Measurements from ENCODE around the gene PTPRQ.

The PTPRQ gene

DNA sequence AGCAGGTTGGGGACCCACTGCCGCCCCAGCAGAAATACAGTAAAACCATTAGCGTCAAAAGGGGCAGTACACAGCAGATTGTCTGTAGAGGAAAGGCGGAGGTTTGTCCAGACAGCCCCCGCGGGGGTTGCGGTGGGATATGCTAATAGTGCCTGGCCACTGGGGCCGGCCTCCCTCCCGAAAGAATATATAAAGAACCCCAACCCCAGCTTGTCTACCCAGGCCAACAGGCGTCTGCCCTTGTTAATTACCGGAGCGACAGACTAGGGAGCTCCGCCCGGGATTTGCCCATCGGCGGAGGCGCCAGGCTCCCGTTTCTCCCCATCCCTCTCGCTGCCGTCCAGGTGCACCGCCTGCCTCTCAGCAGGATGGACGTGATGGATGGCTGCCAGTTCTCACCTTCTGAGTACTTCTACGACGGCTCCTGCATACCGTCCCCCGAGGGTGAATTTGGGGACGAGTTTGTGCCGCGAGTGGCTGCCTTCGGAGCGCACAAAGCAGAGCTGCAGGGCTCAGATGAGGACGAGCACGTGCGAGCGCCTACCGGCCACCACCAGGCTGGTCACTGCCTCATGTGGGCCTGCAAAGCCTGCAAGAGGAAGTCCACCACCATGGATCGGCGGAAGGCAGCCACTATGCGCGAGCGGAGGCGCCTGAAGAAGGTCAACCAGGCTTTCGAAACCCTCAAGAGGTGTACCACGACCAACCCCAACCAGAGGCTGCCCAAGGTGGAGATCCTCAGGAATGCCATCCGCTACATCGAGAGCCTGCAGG lies 272.8 kb downstream of the PTPRQ start, which contains the start of gene MYF5:
Gene MYF5 (plus strand): TSS at position 217 of the 774 bp plus-strand sequence. CDS start 152 bp downstream, at position 369.
- no peak for DNase-seq (ENCODE audit: low read depth in 2 of 2, low spot score in 1 of 2)

DNA sequence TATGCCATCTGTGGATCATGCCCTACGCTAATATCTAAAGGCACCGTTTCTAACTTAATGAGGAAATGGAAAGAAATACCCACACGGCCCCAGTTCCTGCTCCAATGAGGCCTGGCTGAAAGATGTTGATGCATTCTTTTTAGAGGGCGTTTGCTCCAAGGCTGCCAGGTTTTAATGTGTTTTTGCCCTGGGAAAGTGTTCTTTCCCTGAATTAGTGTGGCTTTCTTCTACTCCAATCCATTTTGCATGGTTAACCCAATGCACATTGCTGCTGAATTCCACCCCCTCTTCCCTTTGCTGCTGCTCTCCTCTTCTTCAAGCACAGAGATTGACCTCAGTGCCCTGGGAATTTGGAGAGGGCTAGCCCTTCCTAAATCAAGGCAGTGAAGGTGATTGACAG lies 273.8 kb downstream of the PTPRQ start:
- DNase-seq (ENCODE audit: low read depth in 2 of 2, low spot score in 1 of 2), result no peak

GRCh38 chr12:80720516-80720915 lies 276.5 kb downstream of the PTPRQ start:
- DNase-seq (ENCODE audit: low read depth in 2 of 2, low spot score in 1 of 2), result no peak

GRCh38 chr12:80721326-80721725 lies 277.3 kb downstream of the PTPRQ start:
- no peak for DNase-seq (ENCODE audit: low read depth in 2 of 2, low spot score in 1 of 2)
